HG03025 (cell line): ENCODE data around the gene ZBED5.
A peak's percentile ranks its signal among the peaks of the same experiment; 100 is the strongest.
"Not testable (repeated sequence)": the region's sequence is repeated elsewhere in the genome, so short reads cannot be mapped to it uniquely, and the experiment has no call there.

ENCODE experiments used
- ATAC-seq: cut with Tn5 transposase; IDR thresholded peaks from one replicate; pipeline ENCODE4 v1.9.1; 2021; ENCODE audit warnings: mild to moderate bottlenecking, moderate library complexity; ENCODE audit not compliant: unreplicated experiment, low FRiP score

Gene ZBED5

GRCh38 chr11:10857709-10858438 is at the start of gene ZBED5:
Gene ZBED5 (minus strand): TSS chr11:10858053. CDS start chr11:10854945, 3,108 bp downstream.
- peak; percentile 88 for ATAC-seq

GRCh38 chr11:10906521-10906920 is 48.7 kb upstream of the ZBED5 start:
- no peak for ATAC-seq

- no peak for ATAC-seq
These were observed 44.6 kb upstream of the ZBED5 start for GRCh38 chr11:10902301-10903063.

DNA sequence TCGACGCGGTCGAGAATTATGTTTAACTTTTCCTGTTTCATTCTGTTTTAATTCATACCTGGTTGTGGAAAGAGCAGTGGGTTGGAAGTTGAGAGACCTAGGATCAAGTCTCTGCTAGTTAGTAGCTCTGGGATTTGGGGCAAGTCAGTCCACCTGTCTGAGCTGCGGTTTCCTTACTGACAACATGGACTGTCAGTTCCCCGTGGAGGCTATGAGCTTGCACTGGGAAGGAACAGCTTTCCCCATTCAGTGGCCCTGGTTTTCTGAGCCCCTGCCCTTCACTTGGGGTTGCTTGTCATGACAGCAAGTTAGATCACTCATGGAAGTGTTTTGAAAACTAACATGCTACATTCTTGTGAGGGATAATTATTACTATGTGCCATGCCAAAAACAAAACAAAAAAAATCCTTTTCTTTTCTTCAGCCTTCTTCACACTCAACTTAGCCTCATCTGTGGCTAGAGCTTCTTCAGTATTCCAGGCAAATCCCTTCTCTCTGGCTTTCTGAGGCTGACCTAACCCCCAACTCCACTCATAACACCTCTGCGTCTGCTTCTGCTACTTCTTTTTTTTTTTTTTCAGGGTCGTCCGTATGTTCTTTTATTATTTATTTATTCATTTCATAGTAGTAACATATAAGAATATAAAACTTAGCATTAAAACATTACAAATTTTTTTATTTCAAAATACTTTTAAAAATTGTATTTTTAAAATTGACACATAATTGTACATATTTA is 43.0 kb upstream of the ZBED5 start:
- ATAC-seq = no peak

DNA sequence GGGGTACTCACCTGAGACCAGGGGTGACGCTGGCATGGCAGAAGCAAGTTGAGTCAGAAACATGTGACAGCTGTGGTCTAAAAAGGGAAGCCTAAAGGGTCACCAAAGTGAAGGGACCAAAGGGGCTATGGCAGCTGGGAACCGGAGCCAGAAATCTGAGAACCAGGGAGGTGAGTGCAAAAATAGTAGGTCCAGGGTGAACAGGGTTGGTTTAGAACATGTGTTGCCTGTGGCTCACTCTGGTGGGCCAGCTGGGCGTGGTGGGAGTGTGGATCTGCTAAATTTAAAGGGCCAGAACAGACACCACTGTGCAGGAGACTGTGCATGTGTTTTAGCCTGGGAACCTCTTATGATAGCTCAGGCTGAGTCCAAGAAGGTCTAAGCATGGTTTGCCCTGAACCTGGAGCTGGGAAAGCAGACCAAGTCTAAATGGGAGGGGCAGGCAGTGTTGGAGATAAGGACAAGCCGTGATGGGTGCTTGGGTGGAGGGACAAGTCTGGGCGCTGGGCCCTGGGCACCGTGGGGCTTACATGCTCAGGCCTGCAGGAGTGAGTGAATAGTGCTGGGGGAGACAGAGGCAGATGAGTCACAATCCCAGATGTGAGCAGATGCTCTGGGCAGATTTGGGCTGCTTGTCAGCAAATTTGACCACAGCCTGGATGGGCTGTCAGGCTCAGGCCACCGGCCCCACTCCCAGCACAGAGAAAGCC is 41.4 kb upstream of the ZBED5 start:
- no peak for ATAC-seq

DNA sequence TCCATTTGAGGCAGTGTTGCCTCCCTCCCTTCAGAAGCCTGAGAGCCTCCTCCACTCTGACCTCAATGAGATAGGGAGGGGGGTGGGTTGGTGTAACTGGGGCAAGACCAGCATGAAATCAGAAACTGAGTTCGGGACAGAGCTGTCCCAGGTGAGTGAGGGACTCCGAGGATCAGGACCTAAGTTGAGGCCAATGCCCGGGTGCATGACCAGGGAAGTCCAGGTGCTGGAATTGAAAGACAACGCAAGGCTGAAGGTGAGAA is 40.8 kb upstream of the ZBED5 start:
- no peak for ATAC-seq

DNA sequence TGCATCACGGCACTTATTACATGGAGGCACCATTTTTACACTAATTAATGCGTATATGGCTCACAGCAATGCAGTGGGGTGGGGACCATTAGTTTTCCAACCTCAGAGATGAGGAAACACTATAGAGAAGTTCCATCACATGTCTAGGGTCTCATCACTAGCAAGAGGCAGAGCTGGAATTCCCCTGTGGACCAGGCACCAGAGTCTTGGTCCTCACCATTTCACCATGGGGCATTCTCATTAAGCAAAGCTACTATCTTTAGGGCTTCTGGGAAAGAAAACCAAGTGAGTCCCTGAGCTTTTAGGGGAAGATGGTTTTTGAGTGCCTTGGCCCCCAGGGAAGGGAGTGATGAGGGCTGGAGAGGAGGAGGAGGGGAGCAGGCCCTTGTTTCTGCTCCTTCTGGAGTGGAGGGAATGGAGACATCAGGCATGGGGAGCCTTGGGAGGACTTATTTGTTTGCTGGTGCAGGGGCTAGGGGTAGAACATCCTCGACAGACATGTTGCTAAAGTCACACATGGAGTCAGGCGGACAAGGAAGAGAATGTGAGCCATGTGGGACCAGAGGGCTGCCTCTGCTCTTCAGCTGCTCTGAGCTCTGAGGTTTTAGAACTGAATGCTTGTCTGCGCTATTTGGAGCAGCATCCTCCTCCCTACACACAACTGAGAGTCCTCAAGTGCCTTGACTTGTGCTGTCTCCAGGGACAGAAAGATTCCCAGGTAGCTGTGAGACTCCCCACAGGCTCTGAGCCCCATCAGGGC is 40.3 kb upstream of the ZBED5 start:
- ATAC-seq = no peak

DNA sequence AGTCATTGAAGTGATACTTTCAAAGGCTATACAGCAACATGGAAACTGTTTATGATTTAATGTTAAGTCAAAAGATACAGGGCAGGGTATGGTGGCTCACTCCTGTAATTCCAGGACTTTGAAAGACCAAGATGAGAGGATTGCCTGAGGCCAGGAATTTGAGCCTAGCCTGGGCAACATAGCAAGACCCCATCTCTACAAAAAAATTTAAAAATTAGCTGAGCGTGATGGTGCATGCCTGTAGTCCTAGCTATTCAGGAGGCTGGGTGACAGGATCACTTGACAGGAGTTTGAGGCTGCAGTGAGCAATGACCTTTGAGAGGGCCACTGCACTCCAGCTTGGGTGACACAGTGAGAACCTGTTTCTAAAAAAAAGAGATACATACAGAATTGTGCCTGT is 39.3 kb upstream of the ZBED5 start:
- ATAC-seq = no peak

GRCh38 chr11:10896493-10896892 is 38.6 kb upstream of the ZBED5 start:
- ATAC-seq = no peak

- ATAC-seq = no peak
These were observed 37.4 kb upstream of the ZBED5 start for GRCh38 chr11:10895285-10895684.

GRCh38 chr11:10894666-10895065 is 36.8 kb upstream of the ZBED5 start:
- ATAC-seq = no peak

GRCh38 chr11:10893714-10894151 is 35.9 kb upstream of the ZBED5 start:
- ATAC-seq = no peak

DNA sequence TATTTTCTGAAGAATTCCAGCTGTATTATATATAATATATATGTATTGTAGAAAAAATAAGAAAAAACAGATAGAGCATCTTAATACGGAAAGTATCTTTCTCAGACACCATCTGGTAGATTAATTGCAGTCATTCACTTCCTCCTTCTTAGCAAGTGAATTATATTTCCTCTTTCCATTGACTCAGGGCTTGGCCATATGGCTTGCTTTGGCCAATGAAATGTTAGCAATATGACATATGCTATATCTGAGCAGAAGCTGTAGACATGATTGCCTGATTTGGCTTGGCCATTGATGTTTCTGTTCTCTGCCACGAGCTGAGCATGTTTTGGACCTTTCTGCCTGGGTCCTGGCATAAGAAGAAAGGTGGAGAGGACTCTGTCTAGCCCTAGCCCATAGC is 34.4 kb upstream of the ZBED5 start:
- ATAC-seq = no peak

GRCh38 chr11:10891151-10891720 is 33.4 kb upstream of the ZBED5 start:
- no peak for ATAC-seq

- not testable (repeated sequence) for ATAC-seq
These were observed 32.2 kb upstream of the ZBED5 start for GRCh38 chr11:10890083-10890482.

- no peak for ATAC-seq
These were observed 29.5 kb upstream of the ZBED5 start for GRCh38 chr11:10887307-10887706.

GRCh38 chr11:10886652-10887250 is 28.9 kb upstream of the ZBED5 start:
- no peak for ATAC-seq

DNA sequence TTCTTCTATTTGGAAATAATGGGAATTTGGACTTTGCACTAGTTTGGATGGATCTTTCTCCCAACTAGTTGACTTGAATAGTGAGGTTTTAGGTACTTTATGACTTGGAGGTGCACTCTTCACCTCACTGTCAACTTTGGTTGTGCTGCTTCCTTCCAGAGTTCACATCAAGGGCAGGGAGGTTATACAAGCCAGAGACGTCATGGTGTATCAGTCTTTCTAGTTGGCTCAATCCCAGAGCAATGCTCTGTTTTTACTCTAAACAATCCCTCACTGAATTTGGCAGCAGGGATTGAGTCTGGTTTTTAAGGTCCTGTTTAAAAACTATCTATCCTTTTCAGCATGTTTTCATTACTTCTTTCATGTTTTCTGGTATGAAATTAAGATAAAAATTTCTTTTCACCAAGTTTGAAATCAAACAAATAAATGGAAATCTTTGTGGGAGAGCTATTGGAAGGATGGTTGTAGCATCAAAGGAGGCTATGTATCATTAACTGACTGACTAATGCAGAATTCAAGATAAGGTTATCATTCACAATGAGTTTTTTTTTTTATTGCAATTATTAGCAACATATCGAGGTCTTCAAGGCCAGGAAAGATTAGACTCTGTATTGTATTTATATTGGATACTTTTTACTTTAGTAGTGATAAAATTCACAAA is 28.0 kb upstream of the ZBED5 start:
- no peak for ATAC-seq

DNA sequence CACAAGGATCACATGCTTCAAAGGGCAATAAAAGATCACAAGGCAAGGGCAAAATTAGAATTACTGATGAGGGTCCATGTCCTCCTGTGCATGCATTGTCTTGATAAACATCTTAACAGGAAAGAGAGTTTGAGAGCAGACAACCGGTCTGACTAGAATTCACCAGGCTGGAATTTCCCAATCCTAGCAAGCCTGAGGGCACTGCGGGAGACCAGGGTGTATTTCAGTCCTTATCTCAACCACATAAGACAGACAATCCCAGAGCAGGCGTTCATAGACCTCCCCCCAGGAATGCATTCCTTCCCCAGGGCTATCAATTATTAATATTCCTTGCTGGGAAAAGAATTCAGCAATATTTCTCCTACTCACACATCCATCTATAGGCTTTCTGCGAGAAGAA is 26.4 kb upstream of the ZBED5 start:
- not testable (repeated sequence) for ATAC-seq
